ENCODE measurements around the gene TM9SF2. TPM values are rescaled to one million over a fixed set of nuclear protein-coding genes. Genes with fewer than 3 reads are reported as not detected.

TM9SF2 gene
- total RNA-seq, 4 donors from 2014 or later: 185 to 207 (median 200) TPM

- 88% methylated on average over 5 of the region's 5 CpGs for WGBS, 2 donors
- DNase-seq: no peak
Observed at GRCh38 chr13:99555149-99555548, 53.9 kb downstream of the TM9SF2 start.

GRCh38 chr13:99556867-99557443, 55.7 kb downstream of the TM9SF2 start:
- no peaks in the 10 kb centered on the region for H3K4me1 ChIP-seq
- TF ChIP-seq POLR2A (IDR thresholded peaks at IDR 0.05) (no peak), CTCF (IDR thresholded peaks at IDR 0.05) (no peak)
- H3K27ac ChIP-seq: no peak overlapping the region
- peaks cover 14 to 16% of the 10 kb centered on the region in 2 donors for H3K36me3 ChIP-seq
- H3K4me3 ChIP-seq (replicated peaks in 1 of 3): no peak overlapping the region
- intact Hi-C loops (cut with DNase I): no loop called here
- DNase-seq: no peak
- no peaks in the 10 kb centered on the region for H3K27me3 ChIP-seq
- H3K9me3 ChIP-seq: no peaks in the 10 kb centered on the region
- WGBS, 2 donors: 96 to 97% methylated on average over 7 of the region's 7 CpGs

More at GRCh38 chr13:99555149-99555548, 53.9 kb downstream of the TM9SF2 start:
- H3K9me3 ChIP-seq: no peaks in the 10 kb centered on the region
- H3K36me3 ChIP-seq: peaks cover 22 to 24% of the 10 kb centered on the region in 2 donors
- TF ChIP-seq POLR2A (IDR thresholded peaks at IDR 0.05): no peak
- no peak for TF ChIP-seq CTCF (IDR thresholded peaks at IDR 0.05)
- H3K4me1 ChIP-seq: no peaks in the 10 kb centered on the region
- intact Hi-C loops (cut with DNase I): no loop called here
- no peaks in the 10 kb centered on the region for H3K27me3 ChIP-seq
- no peak overlapping the region for H3K4me3 ChIP-seq (replicated peaks in 1 of 3)
- no peak overlapping the region for H3K27ac ChIP-seq

GRCh38 chr13:99558570-99559180, 57.4 kb downstream of the TM9SF2 start:
- no peak overlapping the region for H3K4me3 ChIP-seq (replicated peaks in 1 of 3)
- H3K27me3 ChIP-seq: no peaks in the 10 kb centered on the region
- TF ChIP-seq CTCF (IDR thresholded peaks at IDR 0.05) (no peak), POLR2A (IDR thresholded peaks at IDR 0.05) (no peak)
- WGBS, 2 donors: 92 to 96% methylated on average over 4 of the region's 4 CpGs
- intact Hi-C loops (cut with DNase I): no loop called here
- H3K4me1 ChIP-seq: no peaks in the 10 kb centered on the region
- H3K36me3 ChIP-seq: peaks cover 10 to 13% of the 10 kb centered on the region in 2 donors
- DNase-seq: no peak
- H3K9me3 ChIP-seq: no peaks in the 10 kb centered on the region
- no peak overlapping the region for H3K27ac ChIP-seq

GRCh38 chr13:99559560-99559959, 58.3 kb downstream of the TM9SF2 start:
- Histone ChIP-seq H3K36me3 (peaks cover 4 to 6% of the 10 kb centered on the region in 2 donors), H3K4me1 (no peaks in the 10 kb centered on the region), H3K27me3 (no peaks in the 10 kb centered on the region), H3K9me3 (no peaks in the 10 kb centered on the region), H3K27ac (no peak overlapping the region), H3K4me3 (replicated peaks in 1 of 3) (no peak overlapping the region)
- DNase-seq: no peak
- intact Hi-C loops (cut with DNase I): no loop called here
- whole genome bisulfite sequencing, 2 donors: 90 to 92% methylated on average over 2 of the region's 2 CpGs
- TF ChIP-seq CTCF (IDR thresholded peaks at IDR 0.05) (no peak), POLR2A (IDR thresholded peaks at IDR 0.05) (no peak)

GRCh38 chr13:99563404-99563803, 62.1 kb downstream of the TM9SF2 start:
- Histone ChIP-seq H3K27ac (no peak overlapping the region), H3K9me3 (no peaks in the 10 kb centered on the region), H3K4me3 (replicated peaks in 1 of 3) (no peak overlapping the region), H3K4me1 (no peaks in the 10 kb centered on the region), H3K36me3 (peaks cover 0 to 4% of the 10 kb centered on the region in 2 donors), H3K27me3 (no peaks in the 10 kb centered on the region)
- no peak for TF ChIP-seq POLR2A (IDR thresholded peaks at IDR 0.05)
- TF ChIP-seq CTCF (IDR thresholded peaks at IDR 0.05): no peak
- DNase-seq: no peak
- intact Hi-C loops (cut with DNase I): no loop called here

All from thyroid gland (tissue), 4 donors.